GM18511 (cell line): ENCODE results near the gene IRAG1.

ENCODE experiments used
- ATAC-seq: cut with Tn5 transposase; IDR thresholded peaks from one replicate; pipeline ENCODE4 v1.9.1; 2021; ENCODE audit warnings: mild to moderate bottlenecking, moderate library complexity; ENCODE audit not compliant: unreplicated experiment

The IRAG1 gene

GRCh38 chr11:10670099-10670498 is 23.5 kb downstream of the IRAG1 start:
- no peak for ATAC-seq

- no peak for ATAC-seq
Measured at GRCh38 chr11:10669258-10670033, 24.1 kb downstream of the IRAG1 start.

GRCh38 chr11:10667521-10667885 is 26.1 kb downstream of the IRAG1 start:
- no peak for ATAC-seq

- ATAC-seq, result no peak
Measured at GRCh38 chr11:10666556-10667520, 26.7 kb downstream of the IRAG1 start.

- no peak for ATAC-seq
Measured at GRCh38 chr11:10664496-10664895, 29.1 kb downstream of the IRAG1 start.

- ATAC-seq, result no peak
Measured at GRCh38 chr11:10663990-10664389, 29.6 kb downstream of the IRAG1 start.

- ATAC-seq, result no peak
Measured at GRCh38 chr11:10663365-10663764, 30.2 kb downstream of the IRAG1 start.

- no peak for ATAC-seq
Measured at GRCh38 chr11:10660323-10660722, 33.2 kb downstream of the IRAG1 start.

- ATAC-seq, result no peak
Measured at GRCh38 chr11:10659339-10660216, 34.0 kb downstream of the IRAG1 start.

- no peak for ATAC-seq
Measured at GRCh38 chr11:10658621-10659338, 34.8 kb downstream of the IRAG1 start.

- ATAC-seq, result peak; percentile 69
Measured at GRCh38 chr11:10657308-10658271, 36.0 kb downstream of the IRAG1 start.

GRCh38 chr11:10655943-10656576 is 37.5 kb downstream of the IRAG1 start:
- ATAC-seq, result no peak

- ATAC-seq, result no peak
Measured at GRCh38 chr11:10655227-10655626, 38.3 kb downstream of the IRAG1 start.

- no peak for ATAC-seq
Measured at GRCh38 chr11:10654811-10655150, 38.8 kb downstream of the IRAG1 start.

- ATAC-seq, result no peak
Measured at GRCh38 chr11:10653946-10654810, 39.4 kb downstream of the IRAG1 start.

- no peak for ATAC-seq
Measured at GRCh38 chr11:10653261-10653660, 40.3 kb downstream of the IRAG1 start.

GRCh38 chr11:10651656-10652361 is 41.7 kb downstream of the IRAG1 start:
- no peak for ATAC-seq
